Thyroid gland (tissue), 4 donors: Measurements from ENCODE around the gene UBXN10. TPM values are rescaled to one million over a fixed set of nuclear protein-coding genes. Genes with fewer than 3 reads are reported as not detected.

Experiments
- DNase-seq, 2 donors: peaks; one replicate each; pipeline ENCODE4 v3.0.0-alpha.2; 2019
- H3K27ac ChIP-seq, 3 donors: fragments of 200-600 bp; sonication (generic); 1 replicate in 2 of 3; 2 replicates in 1 of 3; pipeline ENCODE4 v1.5.1; 2016 to 2019; ENCODE audit warnings: mild to moderate bottlenecking in 1 of 3, moderate library complexity in 1 of 3
- H3K27me3 ChIP-seq: fragments of 200-600 bp; sonication (generic); one replicate; pipeline ENCODE4 v1.5.1; 2019
- H3K36me3 ChIP-seq, 2 donors: fragments of 200-600 bp; sonication (generic); one replicate each; pipeline ENCODE4 v1.5.1; 2016 to 2019
- H3K4me1 ChIP-seq, 2 donors: fragments of 200-600 bp; sonication (generic); one replicate each; pipeline ENCODE4 v1.5.1; 2017 to 2019
- H3K4me3 ChIP-seq, 3 donors: fragments of 200-600 bp; sonication (generic); replicated peaks in 1 of 3; 1 replicate in 2 of 3; 2 replicates in 1 of 3; pipeline ENCODE4 v1.5.1; 2016; ENCODE audit warnings: mild to moderate bottlenecking in 1 of 3
- H3K9me3 ChIP-seq: fragments of 200-600 bp; sonication (generic); one replicate; pipeline ENCODE4 v1.5.1; 2017
- CTCF ChIP-seq, 6 experiments: fragments of 200-600 bp in 3 of 6; fragments of 450-650 bp in 3 of 6; sonication (generic) in 3 of 6; IDR thresholded peaks; one replicate each; pipeline ENCODE4 v1.5.1; 2016 to 2019; ENCODE audit warnings: antibody characterized with exemption in 6 of 6, mild to moderate bottlenecking in 2 of 6, inconsistent platforms in 1 of 6, moderate library complexity in 1 of 6
- POLR2A ChIP-seq, 2 donors: fragments of 450-650 bp; IDR thresholded peaks; one replicate each; pipeline ENCODE4 v1.6.1; 2017; ENCODE audit warnings: antibody characterized with exemption in 2 of 2, mild to moderate bottlenecking in 2 of 2, moderate library complexity in 1 of 2
- WGBS, 2 donors: methylation state at CpG; one replicate each; pipeline ENCODE4 v1.1.5; 2017; 5-methylcytosine and 5-hydroxymethylcytosine counted together
- intact Hi-C: fragments of 100-400 bp; cut with DNase I; formaldehyde crosslinking; loops from one replicate; pipeline ENCODE4 v1.15.1; 2023
- total RNA-seq, 4 donors: library from RNA; depleted of rRNA; stranded (reverse); fragments of >200 nt; gene quantifications; one replicate each; pipeline ENCODE4 v1.2.3, GENCODE V29; 2016

Gene UBXN10
- total RNA-seq, 4 donors from 2014 or later, result 4.8 to 10.9 (median 6.4) TPM

- intact Hi-C loops, result no loop called here
- no peaks in the 10 kb centered on the region for H3K9me3 ChIP-seq
- no peak for DNase-seq
- H3K4me1 ChIP-seq, result no peaks in the 10 kb centered on the region
- WGBS, 2 donors, result 69 to 73% methylated on average over 15 of the region's 15 CpGs
- TF ChIP-seq POLR2A (IDR thresholded peaks at IDR 0.05) (no peak), CTCF (IDR thresholded peaks at IDR 0.05) (no peak)
- H3K27me3 ChIP-seq, result no peaks in the 10 kb centered on the region
- no peak overlapping the region for H3K4me3 ChIP-seq
- no peaks in the 10 kb centered on the region for H3K36me3 ChIP-seq
- H3K27ac ChIP-seq, result no peak overlapping the region
Measured at GRCh38 chr1:20164694-20165202, 21.1 kb upstream of the UBXN10 start.

GRCh38 chr1:20165522-20165951, 20.4 kb upstream of the UBXN10 start:
- 87 to 93% methylated on average over 16 of the region's 16 CpGs for WGBS, 2 donors
- H3K27ac ChIP-seq, result no peak overlapping the region

GRCh38 chr1:20166051-20166450, 19.8 kb upstream of the UBXN10 start:
- Histone ChIP-seq H3K36me3 (no peaks in the 10 kb centered on the region), H3K4me1 (no peaks in the 10 kb centered on the region), H3K27me3 (no peaks in the 10 kb centered on the region), H3K27ac (no peak overlapping the region), H3K4me3 (no peak overlapping the region), H3K9me3 (no peaks in the 10 kb centered on the region)
- no peak for DNase-seq
- 67 to 77% methylated on average over 14 to 17 of the region's 17 CpGs for WGBS, 2 donors
- no peak for TF ChIP-seq POLR2A (IDR thresholded peaks at IDR 0.05)
- TF ChIP-seq CTCF (IDR thresholded peaks at IDR 0.05), result no peak
- intact Hi-C loops, result no loop called here

More at GRCh38 chr1:20165522-20165951, 20.4 kb upstream of the UBXN10 start:
- no peaks in the 10 kb centered on the region for H3K27me3 ChIP-seq
- intact Hi-C loops, result no loop called here
- no peak overlapping the region for H3K4me3 ChIP-seq
- DNase-seq, result no peak
- H3K4me1 ChIP-seq, result no peaks in the 10 kb centered on the region
- no peak for TF ChIP-seq POLR2A (IDR thresholded peaks at IDR 0.05)
- TF ChIP-seq CTCF (IDR thresholded peaks at IDR 0.05), result no peak
- H3K9me3 ChIP-seq, result no peaks in the 10 kb centered on the region
- H3K36me3 ChIP-seq, result no peaks in the 10 kb centered on the region

GRCh38 chr1:20167126-20167525, 18.8 kb upstream of the UBXN10 start:
- 81 to 93% methylated on average over 8 of the region's 8 CpGs for WGBS, 2 donors
- no peak for DNase-seq
- TF ChIP-seq CTCF (IDR thresholded peaks at IDR 0.05) (no peak), POLR2A (IDR thresholded peaks at IDR 0.05) (no peak)
- H3K27me3 ChIP-seq, result no peaks in the 10 kb centered on the region
- no peak overlapping the region for H3K4me3 ChIP-seq
- no peaks in the 10 kb centered on the region for H3K36me3 ChIP-seq
- intact Hi-C loops, result no loop called here
- H3K9me3 ChIP-seq, result no peaks in the 10 kb centered on the region
- no peak overlapping the region for H3K27ac ChIP-seq
- no peaks in the 10 kb centered on the region for H3K4me1 ChIP-seq

GRCh38 chr1:20168564-20169491, 17.1 kb upstream of the UBXN10 start:
- no peak overlapping the region for H3K4me3 ChIP-seq
- intact Hi-C loops, result no loop called here
- WGBS, 2 donors, result 66 to 68% methylated on average over 9 of the region's 9 CpGs

More at GRCh38 chr1:20168564-20169491, 17.1 kb upstream of the UBXN10 start:
- H3K4me1 ChIP-seq, result no peaks in the 10 kb centered on the region
- H3K36me3 ChIP-seq, result no peaks in the 10 kb centered on the region
- no peak overlapping the region for H3K27ac ChIP-seq
- TF ChIP-seq POLR2A (IDR thresholded peaks at IDR 0.05) (no peak), CTCF (IDR thresholded peaks at IDR 0.05) (no peak)
- H3K9me3 ChIP-seq, result no peaks in the 10 kb centered on the region
- no peaks in the 10 kb centered on the region for H3K27me3 ChIP-seq
- DNase-seq, result no peak
